ENCODE results near the gene ADCY5.

Gene ADCY5

DNA sequence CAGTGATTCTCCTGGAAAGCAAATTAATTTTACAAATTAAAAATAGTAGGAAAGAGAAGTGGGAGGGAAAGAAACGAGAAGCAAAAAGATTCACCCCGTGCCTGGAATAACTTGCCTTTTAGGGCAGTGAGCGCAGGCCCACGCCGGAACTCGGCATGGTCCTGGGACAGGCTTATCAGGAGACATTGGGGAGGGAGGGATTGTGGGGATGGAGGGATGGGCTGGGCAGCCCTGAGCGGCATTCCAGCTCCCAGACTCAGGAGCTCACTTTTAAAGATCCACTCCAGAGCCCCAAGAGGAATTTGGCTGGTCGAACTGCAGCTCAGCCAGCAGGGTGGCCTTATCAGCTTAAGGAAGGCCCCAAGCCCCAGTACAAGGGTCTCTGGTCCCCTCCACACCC, 117.9 kb downstream of the ADCY5 start:
- Histone ChIP-seq H3K4me3 (ENCODE audit: low read length) (no peak overlapping the region), H3K27me3 (ENCODE audit: control insufficient read depth, insufficient read depth, low read length) (peaks cover 21% of the 10 kb centered on the region), H3K9me3 (replicated peaks; ENCODE audit: low read length) (no peaks in the 10 kb centered on the region)

DNA sequence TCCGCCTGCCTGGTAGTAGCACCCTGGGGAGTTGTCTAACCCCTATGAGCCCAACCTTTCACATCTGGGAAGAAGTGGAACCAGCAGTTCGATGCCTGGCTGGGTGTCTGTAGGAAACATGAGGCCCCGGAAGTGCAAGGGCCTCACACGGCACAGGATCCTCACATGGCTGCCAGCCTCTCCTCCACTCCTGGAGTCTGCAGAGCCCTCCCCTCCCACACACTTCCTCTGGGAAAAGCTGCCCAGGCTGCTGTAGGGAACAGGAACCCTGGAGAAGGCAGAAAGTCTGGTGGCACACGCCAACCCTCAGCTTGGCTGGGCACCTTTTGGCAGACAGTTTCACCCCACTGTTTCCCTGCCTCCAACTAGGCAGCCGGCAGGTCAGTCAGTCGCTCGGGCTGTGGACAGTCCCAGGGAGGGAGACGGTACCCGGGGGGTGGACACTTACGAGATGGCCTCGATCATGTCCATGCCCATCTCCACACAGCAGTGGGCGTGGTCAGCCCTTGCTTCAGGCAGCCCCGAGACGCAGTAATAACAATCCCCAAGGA, 118.4 kb downstream of the ADCY5 start:
- Histone ChIP-seq H3K36me3 (ENCODE audit: insufficient read depth, low read length) (no peaks in the 10 kb centered on the region), H3K4me1 (ENCODE audit: control insufficient read depth, insufficient read depth, low read length) (no peaks in the 10 kb centered on the region), H3K9ac (ENCODE audit: low read depth, low read length) (no peak overlapping the region), H3K27me3 (ENCODE audit: control insufficient read depth, insufficient read depth, low read length) (peaks cover 23% of the 10 kb centered on the region), H3K9me3 (replicated peaks; ENCODE audit: low read length) (no peaks in the 10 kb centered on the region), H3K4me2 (ENCODE audit: low read length) (peak overlapping the region; percentile 35), H3K4me3 (ENCODE audit: low read length) (no peak overlapping the region)

More for the DNA sequence above, 117.9 kb downstream of the ADCY5 start:
- Histone ChIP-seq H3K4me2 (ENCODE audit: low read length) (no peak overlapping the region), H3K36me3 (ENCODE audit: insufficient read depth, low read length) (no peaks in the 10 kb centered on the region), H3K9ac (ENCODE audit: low read depth, low read length) (no peak overlapping the region), H3K4me1 (ENCODE audit: control insufficient read depth, insufficient read depth, low read length) (no peaks in the 10 kb centered on the region)

DNA sequence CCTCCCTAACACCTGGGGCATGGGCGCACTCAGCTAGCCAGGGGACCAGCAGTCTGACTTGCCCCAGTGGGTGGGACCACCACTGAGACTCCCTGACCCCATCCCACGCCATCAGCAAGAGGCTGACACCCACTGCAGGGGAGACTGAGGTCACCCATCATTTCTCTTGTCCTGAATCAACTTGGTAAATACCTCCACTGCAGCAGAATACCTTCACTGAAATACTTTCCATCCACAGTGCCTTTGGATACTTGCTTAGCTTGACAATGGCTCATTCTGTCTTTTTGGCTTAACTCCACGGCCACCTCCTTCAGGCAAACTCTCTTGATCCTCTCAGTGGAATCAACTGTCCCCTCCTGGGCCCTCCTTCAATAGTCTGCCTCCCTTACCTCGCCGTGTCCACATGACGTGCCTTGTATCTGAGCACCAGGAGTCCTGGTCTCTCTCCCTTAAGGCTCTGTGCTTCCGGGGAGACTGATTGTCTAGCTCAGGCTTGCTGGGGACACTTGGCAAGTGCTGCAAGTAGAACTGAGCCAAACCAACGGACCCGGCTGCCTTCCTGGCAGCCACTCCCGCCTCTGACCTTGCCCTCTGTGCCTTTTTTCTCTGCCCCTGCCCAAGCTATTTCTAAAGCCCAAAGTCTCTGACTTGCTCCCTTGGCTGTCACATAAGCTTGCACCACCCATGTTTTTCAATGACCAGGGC, 119.1 kb downstream of the ADCY5 start:
- H3K27me3 ChIP-seq (ENCODE audit: control insufficient read depth, insufficient read depth, low read length), result peaks cover 28% of the 10 kb centered on the region
- H3K4me1 ChIP-seq (ENCODE audit: control insufficient read depth, insufficient read depth, low read length), result no peaks in the 10 kb centered on the region
- H3K9me3 ChIP-seq (replicated peaks; ENCODE audit: low read length), result no peaks in the 10 kb centered on the region
- H3K4me3 ChIP-seq (ENCODE audit: low read length), result no peak overlapping the region
- no peak overlapping the region for H3K9ac ChIP-seq (ENCODE audit: low read depth, low read length)
- no peaks in the 10 kb centered on the region for H3K36me3 ChIP-seq (ENCODE audit: insufficient read depth, low read length)
- H3K4me2 ChIP-seq (ENCODE audit: low read length), result no peak overlapping the region

- no peaks in the 10 kb centered on the region for H3K4me1 ChIP-seq (ENCODE audit: control insufficient read depth, insufficient read depth, low read length)
- H3K27me3 ChIP-seq (ENCODE audit: control insufficient read depth, insufficient read depth, low read length), result peaks cover 32% of the 10 kb centered on the region
- H3K36me3 ChIP-seq (ENCODE audit: insufficient read depth, low read length), result no peaks in the 10 kb centered on the region
- H3K9ac ChIP-seq (ENCODE audit: low read depth, low read length), result no peak overlapping the region
- H3K9me3 ChIP-seq (replicated peaks; ENCODE audit: low read length), result no peaks in the 10 kb centered on the region
- H3K4me3 ChIP-seq (ENCODE audit: low read length), result no peak overlapping the region
- H3K4me2 ChIP-seq (ENCODE audit: low read length), result no peak overlapping the region
Observed at GRCh38 chr3:123328851-123329635, 119.8 kb downstream of the ADCY5 start.

- Histone ChIP-seq H3K4me1 (ENCODE audit: control insufficient read depth, insufficient read depth, low read length) (no peaks in the 10 kb centered on the region), H3K9me3 (replicated peaks; ENCODE audit: low read length) (no peaks in the 10 kb centered on the region), H3K9ac (ENCODE audit: low read depth, low read length) (no peak overlapping the region), H3K4me3 (ENCODE audit: low read length) (no peak overlapping the region), H3K36me3 (ENCODE audit: insufficient read depth, low read length) (no peaks in the 10 kb centered on the region), H3K27me3 (ENCODE audit: control insufficient read depth, insufficient read depth, low read length) (peaks cover 41% of the 10 kb centered on the region), H3K4me2 (ENCODE audit: low read length) (no peak overlapping the region)
Observed at GRCh38 chr3:123327956-123328850, 120.7 kb downstream of the ADCY5 start.

DNA sequence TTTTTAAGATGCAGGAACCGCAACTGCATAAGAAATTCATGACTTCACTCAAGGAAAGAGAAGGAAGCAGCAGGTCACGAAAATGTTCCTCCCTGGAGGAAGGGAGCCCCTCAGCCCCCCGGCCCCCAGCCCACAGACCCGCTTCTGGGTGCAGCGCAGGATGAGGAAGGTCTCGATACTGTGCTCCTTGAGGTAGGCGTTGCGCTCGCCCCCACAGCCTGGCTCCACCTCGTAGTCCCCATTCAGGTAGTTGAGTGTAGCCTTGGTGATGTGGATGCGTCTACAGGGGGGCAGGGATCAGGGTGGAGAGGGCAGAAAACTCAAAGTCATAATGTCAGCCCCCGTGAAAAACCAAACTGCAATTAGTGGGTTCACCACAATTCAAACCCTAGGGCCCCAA, 121.4 kb downstream of the ADCY5 start:
- peaks cover 46% of the 10 kb centered on the region for H3K27me3 ChIP-seq (ENCODE audit: control insufficient read depth, insufficient read depth, low read length)
- H3K36me3 ChIP-seq (ENCODE audit: insufficient read depth, low read length), result no peaks in the 10 kb centered on the region
- H3K4me2 ChIP-seq (ENCODE audit: low read length), result no peak overlapping the region
- H3K4me1 ChIP-seq (ENCODE audit: control insufficient read depth, insufficient read depth, low read length), result no peaks in the 10 kb centered on the region
- H3K4me3 ChIP-seq (ENCODE audit: low read length), result no peak overlapping the region
- H3K9ac ChIP-seq (ENCODE audit: low read depth, low read length), result no peak overlapping the region
- no peaks in the 10 kb centered on the region for H3K9me3 ChIP-seq (replicated peaks; ENCODE audit: low read length)

- Histone ChIP-seq H3K4me3 (ENCODE audit: low read length) (no peak overlapping the region), H3K27me3 (ENCODE audit: control insufficient read depth, insufficient read depth, low read length) (peaks cover 54% of the 10 kb centered on the region), H3K4me2 (ENCODE audit: low read length) (no peak overlapping the region), H3K9ac (ENCODE audit: low read depth, low read length) (no peak overlapping the region), H3K9me3 (replicated peaks; ENCODE audit: low read length) (no peaks in the 10 kb centered on the region), H3K4me1 (ENCODE audit: control insufficient read depth, insufficient read depth, low read length) (no peaks in the 10 kb centered on the region), H3K36me3 (ENCODE audit: insufficient read depth, low read length) (no peaks in the 10 kb centered on the region)
Observed at GRCh38 chr3:123326531-123326930, 122.4 kb downstream of the ADCY5 start.

GRCh38 chr3:123325766-123326256, 123.1 kb downstream of the ADCY5 start:
- Histone ChIP-seq H3K9me3 (replicated peaks; ENCODE audit: low read length) (no peaks in the 10 kb centered on the region), H3K27me3 (ENCODE audit: control insufficient read depth, insufficient read depth, low read length) (peaks cover 60% of the 10 kb centered on the region), H3K4me2 (ENCODE audit: low read length) (no peak overlapping the region)

GRCh38 chr3:123324880-123325765, 123.8 kb downstream of the ADCY5 start:
- Histone ChIP-seq H3K36me3 (ENCODE audit: insufficient read depth, low read length) (no peaks in the 10 kb centered on the region), H3K9me3 (replicated peaks; ENCODE audit: low read length) (no peaks in the 10 kb centered on the region), H3K9ac (ENCODE audit: low read depth, low read length) (no peak overlapping the region), H3K4me3 (ENCODE audit: low read length) (no peak overlapping the region), H3K4me2 (ENCODE audit: low read length) (no peak overlapping the region), H3K4me1 (ENCODE audit: control insufficient read depth, insufficient read depth, low read length) (no peaks in the 10 kb centered on the region), H3K27me3 (ENCODE audit: control insufficient read depth, insufficient read depth, low read length) (peaks cover 67% of the 10 kb centered on the region)

More at GRCh38 chr3:123325766-123326256, 123.1 kb downstream of the ADCY5 start:
- Histone ChIP-seq H3K36me3 (ENCODE audit: insufficient read depth, low read length) (no peaks in the 10 kb centered on the region), H3K9ac (ENCODE audit: low read depth, low read length) (no peak overlapping the region), H3K4me1 (ENCODE audit: control insufficient read depth, insufficient read depth, low read length) (no peaks in the 10 kb centered on the region), H3K4me3 (ENCODE audit: low read length) (no peak overlapping the region)

DNA sequence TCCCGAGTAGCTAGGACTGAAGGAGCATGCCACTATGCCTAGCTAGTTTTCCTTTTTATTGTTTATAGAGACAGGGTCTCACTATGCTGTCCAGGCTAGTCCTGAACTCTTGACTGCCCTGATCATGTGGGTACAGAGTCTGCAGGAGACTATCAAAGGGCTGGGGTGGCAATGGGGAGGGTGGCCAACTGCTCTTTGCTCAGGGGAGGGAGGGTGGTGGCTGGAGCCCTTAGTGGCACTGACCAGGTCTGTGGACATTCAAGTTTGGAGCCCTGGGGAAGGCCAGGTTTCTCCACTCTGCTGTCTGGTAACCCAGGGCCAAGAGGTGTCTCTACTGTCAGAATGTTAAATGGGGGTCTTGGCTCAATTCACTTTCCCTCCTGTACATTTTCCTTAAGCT, 125.1 kb downstream of the ADCY5 start:
- no peaks in the 10 kb centered on the region for H3K4me1 ChIP-seq (ENCODE audit: control insufficient read depth, insufficient read depth, low read length)
- peaks cover 76% of the 10 kb centered on the region for H3K27me3 ChIP-seq (ENCODE audit: control insufficient read depth, insufficient read depth, low read length)
- no peaks in the 10 kb centered on the region for H3K36me3 ChIP-seq (ENCODE audit: insufficient read depth, low read length)
- no peaks in the 10 kb centered on the region for H3K9me3 ChIP-seq (replicated peaks; ENCODE audit: low read length)
- no peak overlapping the region for H3K4me2 ChIP-seq (ENCODE audit: low read length)
- no peak overlapping the region for H3K4me3 ChIP-seq (ENCODE audit: low read length)
- no peak overlapping the region for H3K9ac ChIP-seq (ENCODE audit: low read depth, low read length)
